ENCODE data around the gene FAXC. TPM values are rescaled to one million over a fixed set of nuclear protein-coding genes. Genes with fewer than 3 reads are reported as not detected.

Gene FAXC
- total RNA-seq, 2 experiments from 2014 or later: not detected

GRCh38 chr6:99305021-99305554 is 44.4 kb downstream of the FAXC start:
- peaks cover 0 to 3% of the 10 kb centered on the region in 2 experiments for H3K27me3 ChIP-seq (ENCODE audit: control insufficient read depth in 1 of 2, insufficient read depth in 2 of 2, low read length in 2 of 2)
- H3K4me1 ChIP-seq (ENCODE audit: insufficient read depth, low read length): no peaks in the 10 kb centered on the region
- H3K4me1 Mint-ChIP-seq (ENCODE audit: low read depth): no peaks in the 10 kb centered on the region
- intact Hi-C loops (cut with DNase I, micrococcal nuclease): no loop called here
- H3K27ac Mint-ChIP-seq: no peak overlapping the region
- ATAC-seq (ENCODE audit: poor library complexity) (no peak), DNase-seq (no peak)
- no peaks in the 10 kb centered on the region for H3K36me3 ChIP-seq (ENCODE audit: insufficient read depth, low read length)
- no peak overlapping the region for H3K27ac ChIP-seq (ENCODE audit: low read depth in 1 of 2, low read length in 2 of 2)
- H3K4me3 Mint-ChIP-seq: no peak overlapping the region
- H3K36me3 Mint-ChIP-seq (ENCODE audit: low read depth): no peaks in the 10 kb centered on the region
- H3K9me3 Mint-ChIP-seq: no peaks in the 10 kb centered on the region
- TF ChIP-seq CTCF (IDR thresholded peaks at IDR 0.05): no peak
- CTCF ChIA-PET: no interaction called here
- no peak overlapping the region for H3K4me3 ChIP-seq (ENCODE audit: low read length)
- POLR2A ChIA-PET: no interaction called here
- no peaks in the 10 kb centered on the region for H3K9me3 ChIP-seq (ENCODE audit: control insufficient read depth in 1 of 2, insufficient read depth in 1 of 2, low read length in 2 of 2)
- H3K27me3 Mint-ChIP-seq: peaks cover 20% of the 10 kb centered on the region

GRCh38 chr6:99297415-99297814 is 52.1 kb downstream of the FAXC start:
- POLR2A ChIA-PET: no interaction called here
- peaks cover 4 to 7% of the 10 kb centered on the region in 2 experiments for H3K27me3 ChIP-seq (ENCODE audit: control insufficient read depth in 1 of 2, insufficient read depth in 2 of 2, low read length in 2 of 2)
- intact Hi-C loops (cut with DNase I, micrococcal nuclease): no loop called here
- Mint-ChIP-seq H3K27me3 (peaks cover 40% of the 10 kb centered on the region), H3K27ac (no peak overlapping the region), H3K9me3 (no peaks in the 10 kb centered on the region), H3K4me3 (no peak overlapping the region), H3K36me3 (ENCODE audit: low read depth) (no peaks in the 10 kb centered on the region), H3K4me1 (ENCODE audit: low read depth) (no peaks in the 10 kb centered on the region)
- no peaks in the 10 kb centered on the region for H3K4me1 ChIP-seq (ENCODE audit: insufficient read depth, low read length)
- DNase-seq: no peak
- CTCF ChIA-PET: no interaction called here
- H3K27ac ChIP-seq (ENCODE audit: low read depth in 1 of 2, low read length in 2 of 2): no peak overlapping the region
- no peaks in the 10 kb centered on the region for H3K9me3 ChIP-seq (ENCODE audit: control insufficient read depth in 1 of 2, insufficient read depth in 1 of 2, low read length in 2 of 2)
- no peak overlapping the region for H3K4me3 ChIP-seq (ENCODE audit: low read length)
- no peaks in the 10 kb centered on the region for H3K36me3 ChIP-seq (ENCODE audit: insufficient read depth, low read length)
- no peak for ATAC-seq (ENCODE audit: poor library complexity)
- TF ChIP-seq CTCF (IDR thresholded peaks at IDR 0.05): no peak

- no peaks in the 10 kb centered on the region for H3K36me3 Mint-ChIP-seq (ENCODE audit: low read depth)
- H3K4me3 ChIP-seq (ENCODE audit: low read length): no peak overlapping the region
- H3K4me3 Mint-ChIP-seq: no peak overlapping the region
- TF ChIP-seq CTCF (IDR thresholded peaks at IDR 0.05): no peak
- CTCF ChIA-PET: no interaction called here
- no peaks in the 10 kb centered on the region for H3K9me3 Mint-ChIP-seq
- H3K27ac Mint-ChIP-seq: no peak overlapping the region
- no peak for ATAC-seq (ENCODE audit: poor library complexity)
- no peak overlapping the region for H3K27ac ChIP-seq (ENCODE audit: low read depth in 1 of 2, low read length in 2 of 2)
- no peaks in the 10 kb centered on the region for H3K9me3 ChIP-seq (ENCODE audit: control insufficient read depth in 1 of 2, insufficient read depth in 1 of 2, low read length in 2 of 2)
- H3K27me3 ChIP-seq (ENCODE audit: control insufficient read depth in 1 of 2, insufficient read depth in 2 of 2, low read length in 2 of 2): peaks cover 4 to 7% of the 10 kb centered on the region in 2 experiments
- H3K36me3 ChIP-seq (ENCODE audit: insufficient read depth, low read length): no peaks in the 10 kb centered on the region
- intact Hi-C loops (cut with DNase I, micrococcal nuclease): no loop called here
- peaks cover 44% of the 10 kb centered on the region for H3K27me3 Mint-ChIP-seq
- no peaks in the 10 kb centered on the region for H3K4me1 Mint-ChIP-seq (ENCODE audit: low read depth)
- no peak for DNase-seq
- no peaks in the 10 kb centered on the region for H3K4me1 ChIP-seq (ENCODE audit: insufficient read depth, low read length)
- POLR2A ChIA-PET: no interaction called here
Observed at GRCh38 chr6:99297006-99297405, 52.5 kb downstream of the FAXC start.
